Gastroesophageal sphincter (tissue), 3 donors: Measurements from ENCODE around the gene OR4K13.

ENCODE experiments used
- POLR2A ChIP-seq, 2 donors: fragments of 450-650 bp; IDR thresholded peaks; one replicate each; pipeline ENCODE4 v1.6.1; 2017; ENCODE audit warnings: antibody characterized with exemption in 2 of 2, mild to moderate bottlenecking in 2 of 2, moderate library complexity in 1 of 2
- TF ChIP-seq, protein P1 (sequence below), 4 experiments: fragments of 200-600 bp in 2 of 4; fragments of 450-650 bp in 2 of 4; sonication (generic) in 1 of 4; IDR thresholded peaks; one replicate each; pipeline ENCODE4 v1.5.1; 2017 to 2019; ENCODE audit warnings: antibody characterized with exemption in 4 of 4, mild to moderate bottlenecking in 2 of 4, moderate library complexity in 2 of 4

DNA sequence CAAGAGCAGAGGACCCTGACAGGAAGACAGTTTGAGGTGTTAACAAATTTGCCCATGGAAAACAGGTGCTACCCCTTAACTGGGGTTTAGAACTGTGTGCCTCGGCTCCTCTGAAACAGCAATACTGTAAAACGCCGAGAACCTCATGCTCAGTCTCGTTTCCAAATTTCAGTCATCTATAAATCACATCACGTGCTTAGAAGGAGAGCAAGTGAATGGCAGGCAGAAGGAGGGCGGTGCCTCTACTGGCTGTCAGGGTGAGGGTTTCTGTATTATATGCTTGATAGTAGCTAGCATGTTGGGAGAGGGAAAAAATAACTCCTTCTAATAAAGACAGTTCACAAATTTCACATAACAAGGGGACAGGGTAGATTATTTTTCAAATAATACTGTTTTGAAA is 4.8 kb downstream of the OR4K13 start:
- TF ChIP-seq, protein P1, sequence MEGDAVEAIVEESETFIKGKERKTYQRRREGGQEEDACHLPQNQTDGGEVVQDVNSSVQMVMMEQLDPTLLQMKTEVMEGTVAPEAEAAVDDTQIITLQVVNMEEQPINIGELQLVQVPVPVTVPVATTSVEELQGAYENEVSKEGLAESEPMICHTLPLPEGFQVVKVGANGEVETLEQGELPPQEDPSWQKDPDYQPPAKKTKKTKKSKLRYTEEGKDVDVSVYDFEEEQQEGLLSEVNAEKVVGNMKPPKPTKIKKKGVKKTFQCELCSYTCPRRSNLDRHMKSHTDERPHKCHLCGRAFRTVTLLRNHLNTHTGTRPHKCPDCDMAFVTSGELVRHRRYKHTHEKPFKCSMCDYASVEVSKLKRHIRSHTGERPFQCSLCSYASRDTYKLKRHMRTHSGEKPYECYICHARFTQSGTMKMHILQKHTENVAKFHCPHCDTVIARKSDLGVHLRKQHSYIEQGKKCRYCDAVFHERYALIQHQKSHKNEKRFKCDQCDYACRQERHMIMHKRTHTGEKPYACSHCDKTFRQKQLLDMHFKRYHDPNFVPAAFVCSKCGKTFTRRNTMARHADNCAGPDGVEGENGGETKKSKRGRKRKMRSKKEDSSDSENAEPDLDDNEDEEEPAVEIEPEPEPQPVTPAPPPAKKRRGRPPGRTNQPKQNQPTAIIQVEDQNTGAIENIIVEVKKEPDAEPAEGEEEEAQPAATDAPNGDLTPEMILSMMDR (IDR thresholded peaks at IDR 0.05): no peak
- no peak for TF ChIP-seq POLR2A (IDR thresholded peaks at IDR 0.05)
